Hematopoietic multipotent progenitor cell treated with erythropoietin and hydrocortisone succinate and interleukin-3 and kit ligand, for 15 days (in vitro differentiated cells): Measurements from ENCODE around the gene NOC3L.
"Not testable (repeated sequence)": the region's sequence is repeated elsewhere in the genome, so short reads cannot be mapped to it uniquely, and the experiment has no call there.

Source experiments
- DNase-seq: peaks from one replicate; pipeline ENCODE4 v3.0.0-alpha.2; 2015; ENCODE audit warnings: low spot score

The NOC3L gene, protein sequence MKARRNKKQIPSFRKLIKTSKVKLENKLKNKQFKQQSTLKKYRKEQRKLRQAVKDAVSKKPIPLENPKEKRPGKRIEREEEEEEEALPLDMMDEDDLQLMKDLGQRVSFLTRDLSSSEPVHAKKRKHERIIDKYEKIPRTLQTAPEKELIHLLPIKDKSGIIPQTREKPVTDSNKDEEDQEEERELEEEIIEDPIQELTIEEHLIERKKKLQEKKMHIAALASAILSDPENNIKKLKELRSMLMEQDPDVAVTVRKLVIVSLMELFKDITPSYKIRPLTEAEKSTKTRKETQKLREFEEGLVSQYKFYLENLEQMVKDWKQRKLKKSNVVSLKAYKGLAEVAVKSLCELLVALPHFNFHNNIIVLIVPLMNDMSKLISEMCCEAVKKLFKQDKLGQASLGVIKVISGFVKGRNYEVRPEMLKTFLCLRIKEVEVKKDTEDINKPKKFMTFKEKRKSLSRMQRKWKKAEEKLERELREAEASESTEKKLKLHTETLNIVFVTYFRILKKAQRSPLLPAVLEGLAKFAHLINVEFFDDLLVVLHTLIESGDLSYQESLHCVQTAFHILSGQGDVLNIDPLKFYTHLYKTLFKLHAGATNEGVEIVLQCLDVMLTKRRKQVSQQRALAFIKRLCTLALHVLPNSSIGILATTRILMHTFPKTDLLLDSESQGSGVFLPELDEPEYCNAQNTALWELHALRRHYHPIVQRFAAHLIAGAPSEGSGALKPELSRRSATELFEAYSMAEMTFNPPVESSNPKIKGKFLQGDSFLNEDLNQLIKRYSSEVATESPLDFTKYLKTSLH

GRCh38 chr10:94362360-94363250, at the start of gene NOC3L:
Gene NOC3L, minus strand, starts transcription at chr10:94362939. Its CDS starts 101 bp downstream, at chr10:94362838.
- DNase-seq: peak; percentile 91

DNA sequence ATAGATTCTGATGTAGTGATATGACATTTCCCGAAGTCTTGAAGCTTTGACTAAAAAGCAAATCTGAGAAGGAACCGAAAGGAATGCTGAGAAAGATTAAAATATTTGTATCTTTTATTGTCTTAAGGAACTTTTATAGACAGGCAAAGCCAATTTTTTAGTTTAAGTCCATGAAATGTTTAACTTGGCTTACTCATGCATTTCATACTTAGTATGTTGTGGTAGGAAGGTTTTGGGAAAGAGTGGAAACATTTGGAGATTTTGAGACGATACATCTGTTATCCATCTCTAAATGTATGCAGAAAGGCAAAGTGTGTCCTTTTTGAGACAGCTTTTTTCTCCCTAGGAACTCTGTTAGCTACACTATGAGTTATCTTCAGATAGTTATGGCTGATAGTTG, 49.7 kb upstream of the NOC3L start:
- DNase-seq: no peak

GRCh38 chr10:94411304-94411703, 48.6 kb upstream of the NOC3L start:
- DNase-seq: no peak

GRCh38 chr10:94409021-94409657, 46.4 kb upstream of the NOC3L start:
- no peak for DNase-seq

- DNase-seq: no peak
Measured at GRCh38 chr10:94407668-94408067, 44.9 kb upstream of the NOC3L start.

GRCh38 chr10:94405406-94405805, 42.7 kb upstream of the NOC3L start:
- DNase-seq: no peak

DNA sequence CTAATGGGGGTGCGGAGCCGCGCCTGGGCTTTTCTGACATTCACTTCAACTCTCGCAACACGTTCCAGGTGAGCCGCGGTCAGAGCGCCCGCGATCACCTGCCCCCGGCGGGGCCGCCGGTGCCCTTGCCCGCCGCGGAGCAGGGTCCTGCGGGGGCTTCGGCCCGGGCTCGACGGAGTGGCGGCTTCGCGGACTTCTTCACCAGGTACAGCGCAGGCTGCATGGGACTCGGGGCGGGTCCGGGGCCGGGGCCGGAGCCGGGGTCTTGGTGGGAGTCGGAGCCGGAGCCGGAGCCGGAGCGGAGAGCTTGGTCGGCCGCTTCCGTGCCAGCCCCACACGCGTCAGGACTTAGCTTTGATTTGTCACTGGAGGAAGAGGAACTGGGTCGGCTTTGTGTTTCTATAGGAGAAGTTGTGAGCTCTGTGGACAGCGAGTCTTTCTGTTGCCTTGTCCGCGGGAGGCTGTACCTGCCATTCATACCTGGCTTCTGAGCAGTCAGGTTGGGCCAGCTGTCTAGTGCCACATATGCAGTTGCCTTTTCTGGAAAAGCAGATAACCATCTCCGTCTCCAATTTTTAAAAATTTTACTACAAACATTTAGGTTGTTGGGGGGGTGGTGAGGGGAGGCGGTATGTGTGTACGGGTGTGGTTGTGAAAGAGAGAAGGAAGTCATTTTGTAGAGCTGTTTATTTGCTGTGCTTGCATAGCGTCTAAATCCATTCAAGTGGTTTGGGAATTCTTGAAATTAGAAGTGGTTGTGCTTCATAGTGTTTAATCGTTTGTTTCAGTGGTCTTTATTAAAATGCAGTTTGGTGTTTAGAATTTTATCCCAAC, 40.9 kb upstream of the NOC3L start:
- no peak for DNase-seq

DNA sequence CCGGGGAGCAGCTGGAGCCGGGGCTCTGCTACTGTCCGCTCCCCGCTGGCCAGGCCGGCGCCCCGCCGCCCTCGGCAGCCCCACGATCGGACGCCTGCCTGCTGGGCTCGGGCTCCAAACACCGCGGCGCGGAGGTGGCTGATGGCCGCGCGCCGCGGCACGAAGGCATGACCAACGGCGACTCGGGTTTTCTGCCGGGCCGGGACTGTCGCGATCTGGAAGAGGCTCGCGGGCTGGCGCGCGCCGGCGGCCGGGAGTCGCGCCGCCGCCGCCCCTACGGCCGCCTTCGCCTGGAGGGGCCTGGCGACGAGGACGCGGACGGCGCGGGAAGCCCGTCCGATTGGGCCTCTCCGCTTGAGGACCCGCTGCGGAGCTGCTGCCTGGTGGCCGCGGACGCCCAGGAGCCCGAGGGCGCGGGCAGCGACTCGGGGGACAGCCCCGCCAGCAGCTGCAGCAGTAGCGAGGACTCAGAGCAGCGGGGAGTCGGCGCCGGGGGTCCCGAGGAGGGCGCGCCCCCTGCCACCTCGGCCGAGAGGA, 40.2 kb upstream of the NOC3L start:
- no peak for DNase-seq

- peak; percentile 8 for DNase-seq
Measured at GRCh38 chr10:94402204-94402842, 39.6 kb upstream of the NOC3L start, which contains the start of gene TBC1D12. Gene TBC1D12, plus strand, starts transcription at chr10:94402541. Its CDS starts 73 bp downstream, at chr10:94402614.

DNA sequence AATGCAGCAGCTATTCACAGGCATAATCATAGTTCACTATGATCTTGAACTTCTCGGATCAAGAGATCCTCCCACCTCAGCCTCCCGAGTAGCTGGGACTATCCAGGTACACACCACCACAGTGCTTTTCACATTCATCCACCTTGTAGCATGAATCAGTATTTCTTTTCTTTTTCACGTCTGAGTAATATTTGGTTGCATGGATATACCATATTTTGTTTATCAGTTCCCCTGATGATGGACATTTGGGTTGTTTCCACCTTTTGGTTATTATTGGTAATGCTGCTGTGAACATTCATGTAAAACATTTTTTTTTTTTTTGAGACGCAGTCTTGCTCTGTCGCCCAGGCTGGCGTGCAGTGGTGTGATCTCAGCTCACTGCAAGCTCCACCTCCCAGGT, 36.0 kb upstream of the NOC3L start:
- no peak for DNase-seq

GRCh38 chr10:94397549-94398370, 35.0 kb upstream of the NOC3L start:
- no peak for DNase-seq

DNA sequence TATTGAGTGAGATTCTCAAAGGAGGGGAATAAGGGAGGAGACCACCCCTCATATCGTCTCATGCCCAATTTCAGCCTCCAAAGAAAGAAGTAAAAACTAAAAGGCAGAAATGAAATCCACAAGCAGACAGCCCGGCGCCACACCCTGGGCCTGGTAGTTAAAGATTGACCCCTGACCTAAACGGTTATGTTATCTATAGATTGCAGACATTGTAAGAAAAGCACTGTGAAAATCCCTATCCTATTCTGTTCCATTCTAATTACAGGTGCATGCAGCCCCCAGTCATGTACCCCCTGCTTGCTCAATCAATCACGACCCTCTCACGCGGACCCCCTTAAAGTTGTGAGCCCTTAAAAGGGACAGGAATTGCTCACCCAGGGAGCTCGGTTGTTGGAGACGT, 29.4 kb upstream of the NOC3L start:
- not testable (repeated sequence) for DNase-seq

GRCh38 chr10:94385733-94386132, 23.0 kb upstream of the NOC3L start:
- not testable (repeated sequence) for DNase-seq

DNA sequence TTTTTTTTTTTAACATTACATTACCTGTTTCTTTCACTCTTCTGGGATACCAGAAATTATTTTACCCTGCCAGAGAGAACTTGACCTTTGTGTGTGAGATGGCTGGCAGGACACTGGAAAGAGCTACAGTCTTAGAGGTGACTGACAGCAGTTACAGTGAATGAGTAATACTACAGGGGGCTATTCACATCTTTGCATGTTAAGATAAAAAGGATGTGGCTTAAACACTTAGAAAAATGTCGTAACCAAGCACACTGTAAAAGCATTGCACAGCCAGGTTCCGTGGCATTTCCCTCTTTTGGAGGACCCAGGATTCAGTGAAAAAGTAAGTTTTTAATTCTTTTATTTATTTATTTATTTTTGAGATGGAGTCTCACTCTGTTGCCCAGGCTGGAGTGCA, 20.8 kb upstream of the NOC3L start:
- DNase-seq: no peak

- no peak for DNase-seq
Measured at GRCh38 chr10:94376865-94377264, 14.1 kb upstream of the NOC3L start.

DNA sequence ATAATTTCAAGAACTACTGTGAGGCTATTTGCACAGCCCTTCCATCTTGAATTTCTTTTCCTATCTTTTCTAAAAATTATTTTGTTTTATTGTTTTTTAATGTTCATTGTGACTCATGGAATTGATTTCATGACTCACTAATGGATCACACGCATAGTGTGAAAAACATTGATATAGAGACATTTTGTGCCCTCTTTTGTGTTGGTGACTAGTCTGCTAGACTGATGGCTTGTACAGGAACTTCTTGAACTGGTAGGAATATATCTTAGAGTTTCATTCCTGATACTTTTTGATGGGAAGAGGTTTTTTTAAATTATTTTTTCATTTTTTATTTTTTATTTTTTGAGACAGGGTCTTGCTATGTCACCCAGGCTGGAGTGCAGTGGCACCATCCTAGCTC, 12.6 kb upstream of the NOC3L start:
- DNase-seq: no peak

GRCh38 chr10:94370501-94370900, 7.8 kb upstream of the NOC3L start:
- no peak for DNase-seq

DNA sequence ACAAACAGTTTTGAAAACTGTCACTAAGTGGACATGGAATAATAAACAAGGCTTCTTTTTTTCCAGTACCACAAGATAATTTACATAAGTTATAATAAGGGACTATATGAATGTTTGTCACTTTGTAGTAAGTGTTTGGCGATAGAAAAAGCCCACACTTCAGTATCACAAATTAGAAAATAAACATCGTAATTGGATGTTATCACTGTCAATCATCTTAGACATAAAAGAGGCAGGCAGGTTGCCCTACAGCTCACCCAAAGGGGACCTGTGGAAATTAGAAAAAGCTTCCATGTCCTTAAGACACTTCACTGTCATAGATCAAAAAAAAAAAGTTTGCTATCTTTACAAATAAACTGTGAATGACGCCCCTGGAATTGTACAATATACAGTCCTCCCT, 3.6 kb upstream of the NOC3L start:
- no peak for DNase-seq

- DNase-seq: no peak
Measured at GRCh38 chr10:94364482-94364881, 1.7 kb upstream of the NOC3L start.
